ENCODE data around the gene MRTFA. TPM values are rescaled to one million over a fixed set of nuclear protein-coding genes. Genes with fewer than 3 reads are reported as not detected.

Gene MRTFA
- total RNA-seq, 4 donors from 2014 or later, result 45.5 to 90.2 (median 78.3) TPM

DNA sequence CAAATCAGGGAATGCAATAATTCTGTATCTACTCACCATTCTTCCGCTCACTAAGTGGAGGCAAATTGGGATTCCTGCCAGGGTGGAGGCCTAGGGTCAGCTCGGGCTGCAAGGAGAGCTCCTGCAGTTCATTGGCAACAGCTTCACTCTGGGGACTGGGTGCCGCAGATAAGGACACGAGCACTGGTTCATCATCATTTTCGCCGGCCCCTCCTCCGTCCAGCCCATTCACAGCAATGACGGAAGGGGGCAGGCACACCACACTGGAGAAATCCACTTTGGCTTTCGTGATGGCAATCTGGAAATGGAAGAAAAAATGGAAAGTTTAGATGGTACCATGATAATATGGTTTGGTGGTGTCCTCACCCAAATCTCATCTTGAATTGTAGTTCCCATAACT is 84.4 kb downstream of the MRTFA start:
- no peak overlapping the region for H3K4me3 ChIP-seq
- TF ChIP-seq EP300 (IDR thresholded peaks at IDR 0.05) (no peak), POLR2AphosphoS5 (IDR thresholded peaks at IDR 0.05) (no peak), POLR2A (IDR thresholded peaks at IDR 0.05) (no peak)
- TF ChIP-seq, protein P1, sequence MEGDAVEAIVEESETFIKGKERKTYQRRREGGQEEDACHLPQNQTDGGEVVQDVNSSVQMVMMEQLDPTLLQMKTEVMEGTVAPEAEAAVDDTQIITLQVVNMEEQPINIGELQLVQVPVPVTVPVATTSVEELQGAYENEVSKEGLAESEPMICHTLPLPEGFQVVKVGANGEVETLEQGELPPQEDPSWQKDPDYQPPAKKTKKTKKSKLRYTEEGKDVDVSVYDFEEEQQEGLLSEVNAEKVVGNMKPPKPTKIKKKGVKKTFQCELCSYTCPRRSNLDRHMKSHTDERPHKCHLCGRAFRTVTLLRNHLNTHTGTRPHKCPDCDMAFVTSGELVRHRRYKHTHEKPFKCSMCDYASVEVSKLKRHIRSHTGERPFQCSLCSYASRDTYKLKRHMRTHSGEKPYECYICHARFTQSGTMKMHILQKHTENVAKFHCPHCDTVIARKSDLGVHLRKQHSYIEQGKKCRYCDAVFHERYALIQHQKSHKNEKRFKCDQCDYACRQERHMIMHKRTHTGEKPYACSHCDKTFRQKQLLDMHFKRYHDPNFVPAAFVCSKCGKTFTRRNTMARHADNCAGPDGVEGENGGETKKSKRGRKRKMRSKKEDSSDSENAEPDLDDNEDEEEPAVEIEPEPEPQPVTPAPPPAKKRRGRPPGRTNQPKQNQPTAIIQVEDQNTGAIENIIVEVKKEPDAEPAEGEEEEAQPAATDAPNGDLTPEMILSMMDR (IDR thresholded peaks at IDR 0.05), result no peak
- H3K9me3 ChIP-seq, result no peaks in the 10 kb centered on the region
- H3K27ac ChIP-seq, result no peak overlapping the region
- H3K4me1 ChIP-seq, result peaks cover 0 to 10% (median 0%) of the 10 kb centered on the region in 3 donors
- ATAC-seq, result no peak
- WGBS, 2 donors (ENCODE audit: low coverage in 1 of 2), result 59 to 86% methylated on average over 6 to 7 of the region's 9 CpGs
- no peaks in the 10 kb centered on the region for H3K27me3 ChIP-seq
- peaks cover 0 to 28% of the 10 kb centered on the region in 2 donors for H3K36me3 ChIP-seq

DNA sequence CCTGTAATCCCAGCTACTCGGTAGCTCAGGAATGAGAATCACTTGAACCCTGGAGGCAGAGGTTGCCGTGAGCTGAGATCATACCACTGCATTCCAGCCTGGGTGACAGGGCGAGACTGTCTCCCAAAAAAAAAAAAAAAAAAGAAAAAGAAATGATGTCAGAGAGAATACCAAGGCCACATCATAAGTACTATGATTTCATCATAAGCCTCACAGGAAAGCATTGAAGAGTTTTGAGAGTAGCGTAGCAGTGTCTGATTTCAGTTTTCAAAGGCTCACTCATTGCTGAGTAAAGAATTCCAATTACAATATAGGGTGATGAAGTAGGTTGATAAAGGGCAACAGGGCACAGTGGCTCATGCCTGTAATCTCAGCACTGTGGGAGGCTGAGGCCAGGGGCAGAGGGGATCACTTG is 88.8 kb downstream of the MRTFA start:
- ATAC-seq, result no peak
- TF ChIP-seq POLR2A (IDR thresholded peaks at IDR 0.05) (no peak), EP300 (IDR thresholded peaks at IDR 0.05) (no peak), POLR2AphosphoS5 (IDR thresholded peaks at IDR 0.05) (no peak)
- TF ChIP-seq, protein P1 (IDR thresholded peaks at IDR 0.05), result no peak
- peaks cover 0 to 38% of the 10 kb centered on the region in 2 donors for H3K36me3 ChIP-seq
- H3K4me1 ChIP-seq, result peaks cover 4 to 12% (median 5%) of the 10 kb centered on the region in 3 donors
- H3K9me3 ChIP-seq, result no peaks in the 10 kb centered on the region
- H3K27ac ChIP-seq, result no peak overlapping the region
- H3K4me3 ChIP-seq, result no peak overlapping the region
- WGBS, 2 donors (ENCODE audit: low coverage in 1 of 2), result 81 to 100% methylated on average over 2 of the region's 4 CpGs
- no peaks in the 10 kb centered on the region for H3K27me3 ChIP-seq

DNA sequence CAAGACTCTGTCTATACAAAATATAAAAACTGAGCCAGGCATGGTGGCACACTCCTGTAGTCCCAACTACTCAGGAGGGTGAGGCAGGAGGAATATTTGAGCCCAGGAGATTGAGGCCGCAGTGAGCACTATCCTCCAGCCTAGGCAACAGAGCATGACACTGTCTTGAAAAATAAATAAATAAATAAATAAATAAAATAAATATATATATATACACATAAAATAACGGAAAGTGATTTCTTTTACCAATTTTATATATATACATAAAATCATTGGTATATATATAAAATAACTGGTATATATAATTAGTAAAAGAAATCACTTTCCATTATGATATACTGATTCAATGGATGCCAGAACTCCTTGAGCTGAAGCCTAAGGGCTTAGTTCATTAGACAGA is 91.8 kb downstream of the MRTFA start:
- no peak for ATAC-seq
- Histone ChIP-seq H3K27me3 (no peaks in the 10 kb centered on the region), H3K36me3 (peaks cover 0 to 18% of the 10 kb centered on the region in 2 donors), H3K9me3 (no peaks in the 10 kb centered on the region), H3K4me1 (peaks cover 5 to 30% (median 7%) of the 10 kb centered on the region in 3 donors), H3K4me3 (no peak overlapping the region), H3K27ac (no peak overlapping the region)
- WGBS, 2 donors (ENCODE audit: low coverage in 1 of 2), result 87 to 100% methylated on average over 2 of the region's 2 CpGs
- TF ChIP-seq EP300 (IDR thresholded peaks at IDR 0.05), result no peak
- TF ChIP-seq, protein P1 (IDR thresholded peaks at IDR 0.05), result no peak
- no peak for TF ChIP-seq POLR2AphosphoS5 (IDR thresholded peaks at IDR 0.05)
- no peak for TF ChIP-seq POLR2A (IDR thresholded peaks at IDR 0.05)

DNA sequence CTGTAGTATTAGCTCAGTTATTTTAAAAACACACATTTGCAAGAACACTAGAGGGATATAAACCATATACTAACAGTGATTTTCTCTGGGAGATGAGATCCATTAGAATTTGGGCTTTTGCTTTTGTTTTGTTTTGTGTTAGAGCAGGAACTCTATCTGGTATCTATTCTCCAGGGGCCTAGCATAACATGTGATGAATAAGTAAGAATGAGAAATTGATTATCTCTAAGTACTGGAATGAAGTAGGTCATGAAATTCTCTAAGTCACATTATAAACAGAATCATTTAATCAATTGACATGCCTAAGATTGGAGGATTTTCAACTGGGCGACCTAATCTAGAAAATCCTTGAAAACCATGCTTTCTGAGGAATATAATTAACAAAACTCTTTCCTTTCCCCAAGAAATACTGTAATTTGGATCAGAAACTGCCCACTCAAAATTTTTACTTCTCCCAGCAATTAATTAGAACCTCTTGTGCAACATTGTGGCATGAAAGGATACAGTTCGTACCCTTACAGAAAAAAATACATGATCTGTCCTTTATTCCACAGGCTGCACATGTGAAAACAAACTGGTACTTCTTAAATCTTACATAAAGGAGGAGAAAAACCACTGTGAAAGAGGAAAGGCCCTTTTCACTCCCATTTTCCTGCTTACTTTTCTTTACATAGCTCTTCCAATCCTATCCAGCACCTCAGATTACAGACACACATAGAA is 93.5 kb downstream of the MRTFA start:
- Histone ChIP-seq H3K4me3 (no peak overlapping the region), H3K27ac (peak overlapping the region in 1 of 4 donors; percentile 22), H3K36me3 (peaks cover 0 to 14% of the 10 kb centered on the region in 2 donors), H3K9me3 (no peaks in the 10 kb centered on the region), H3K4me1 (peaks cover 5 to 30% (median 7%) of the 10 kb centered on the region in 3 donors), H3K27me3 (no peaks in the 10 kb centered on the region)
- WGBS, 2 donors (ENCODE audit: low coverage in 1 of 2), result 73 to 80% methylated on average over 2 of the region's 2 CpGs
- TF ChIP-seq, protein P1 (IDR thresholded peaks at IDR 0.05), result no peak
- TF ChIP-seq POLR2AphosphoS5 (IDR thresholded peaks at IDR 0.05), result no peak
- no peak for TF ChIP-seq EP300 (IDR thresholded peaks at IDR 0.05)
- TF ChIP-seq POLR2A (IDR thresholded peaks at IDR 0.05), result no peak
- no peak for ATAC-seq

DNA sequence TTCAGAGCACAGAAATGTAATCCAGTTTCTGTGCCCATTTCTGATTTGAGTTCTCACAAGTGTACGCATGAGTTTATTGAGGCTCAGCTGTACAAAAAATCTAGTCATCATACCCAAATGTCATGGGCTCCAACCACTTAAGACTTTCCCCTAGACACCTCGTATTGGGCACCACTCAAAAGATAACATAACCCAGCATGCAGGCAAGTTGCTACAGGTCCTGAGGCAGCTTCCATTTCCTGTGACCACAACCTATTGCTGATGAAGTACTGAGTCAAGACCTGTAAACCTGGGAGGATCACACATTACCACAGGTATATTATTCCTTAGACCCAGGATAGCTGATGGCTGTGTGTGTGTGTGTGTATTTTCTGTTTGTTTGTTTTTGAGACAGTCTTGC is 95.2 kb downstream of the MRTFA start:
- no peak overlapping the region for H3K27ac ChIP-seq
- no peaks in the 10 kb centered on the region for H3K27me3 ChIP-seq
- 83 to 85% methylated on average over 1 to 2 of the region's 2 CpGs for WGBS, 2 donors (ENCODE audit: low coverage in 1 of 2)
- no peak for ATAC-seq
- H3K36me3 ChIP-seq, result peaks cover 0 to 10% of the 10 kb centered on the region in 2 donors
- TF ChIP-seq EP300 (IDR thresholded peaks at IDR 0.05) (no peak), POLR2A (IDR thresholded peaks at IDR 0.05) (no peak), POLR2AphosphoS5 (IDR thresholded peaks at IDR 0.05) (no peak)
- TF ChIP-seq, protein P1 (IDR thresholded peaks at IDR 0.05), result no peak
- no peaks in the 10 kb centered on the region for H3K9me3 ChIP-seq
- peaks cover 5 to 30% (median 7%) of the 10 kb centered on the region in 3 donors for H3K4me1 ChIP-seq
- no peak overlapping the region for H3K4me3 ChIP-seq
